GM18873 (cell line): ENCODE results near the gene ZNF593OS.

Experiments
- ATAC-seq: cut with Tn5 transposase; IDR thresholded peaks from one replicate; pipeline ENCODE4 v1.9.1; 2021; ENCODE audit warnings: mild to moderate bottlenecking, moderate library complexity, moderate number of reproducible peaks; ENCODE audit not compliant: unreplicated experiment, low FRiP score

The ZNF593OS gene

DNA sequence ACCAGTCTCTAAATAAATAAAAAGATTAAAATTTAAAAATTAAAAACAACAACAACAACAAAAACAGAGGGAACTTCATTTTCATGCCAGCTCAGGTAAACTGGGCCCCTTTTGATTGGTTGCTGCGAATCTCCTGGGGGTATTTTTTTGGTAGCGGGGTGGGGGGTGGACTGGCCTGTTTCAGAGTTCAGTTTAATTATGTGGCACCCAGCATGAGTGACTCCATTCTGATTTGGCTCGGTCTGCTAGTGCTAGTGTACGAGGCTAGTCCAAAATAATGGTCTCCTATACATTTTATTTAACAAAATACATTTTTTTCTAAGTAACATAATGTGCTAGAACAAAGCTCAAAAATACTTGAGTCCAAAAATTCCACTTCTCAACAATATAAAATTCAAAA lies 41.9 kb downstream of the ZNF593OS start:
- no peak for ATAC-seq

DNA sequence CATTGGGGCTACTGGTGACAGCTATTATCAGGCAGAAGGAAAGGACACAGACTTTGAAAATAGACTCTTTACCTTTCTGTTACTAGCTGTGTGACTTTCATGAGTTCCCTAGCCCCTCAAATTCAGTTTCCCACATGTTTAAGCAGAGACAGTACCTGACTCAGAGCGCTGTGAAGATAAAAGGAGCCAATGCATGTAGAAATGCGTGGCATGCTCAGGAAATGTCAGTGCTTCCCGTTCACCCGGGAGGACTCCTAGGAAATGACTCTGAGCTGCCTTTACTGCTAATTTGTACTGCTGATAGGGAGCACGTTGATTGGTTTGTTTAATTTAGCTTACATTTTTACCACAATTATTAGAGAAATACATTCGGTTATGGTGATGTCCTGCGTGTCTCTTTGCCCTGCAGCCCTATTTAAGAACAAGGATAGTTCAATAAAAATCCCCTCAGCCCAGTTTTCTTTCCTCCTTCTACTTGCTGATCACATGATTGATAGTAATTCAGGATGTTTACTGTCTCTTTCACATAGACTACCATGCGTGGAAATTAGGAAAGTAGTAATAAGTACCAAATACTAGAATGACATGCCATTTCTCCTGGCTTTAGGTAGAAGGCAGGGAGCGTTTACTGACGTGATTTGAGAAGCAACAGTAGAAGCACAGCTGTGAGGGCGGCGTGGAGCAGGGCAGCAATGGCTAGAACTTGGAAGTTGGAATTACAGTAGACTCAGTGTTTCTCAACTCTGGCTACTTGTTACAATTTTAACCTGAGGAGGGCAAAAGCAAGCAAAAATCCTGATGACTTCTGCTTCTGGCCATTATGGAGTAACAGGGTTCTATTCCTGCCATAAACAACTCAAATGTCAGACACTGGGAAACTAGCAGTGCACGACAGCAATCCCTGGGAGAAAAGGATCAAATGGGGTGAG lies 44.1 kb downstream of the ZNF593OS start:
- no peak for ATAC-seq

- no peak for ATAC-seq
Observed at GRCh38 chr1:26126321-26127084, 45.1 kb downstream of the ZNF593OS start.

- ATAC-seq, result no peak
Observed at GRCh38 chr1:26125946-26126320, 45.7 kb downstream of the ZNF593OS start.

DNA sequence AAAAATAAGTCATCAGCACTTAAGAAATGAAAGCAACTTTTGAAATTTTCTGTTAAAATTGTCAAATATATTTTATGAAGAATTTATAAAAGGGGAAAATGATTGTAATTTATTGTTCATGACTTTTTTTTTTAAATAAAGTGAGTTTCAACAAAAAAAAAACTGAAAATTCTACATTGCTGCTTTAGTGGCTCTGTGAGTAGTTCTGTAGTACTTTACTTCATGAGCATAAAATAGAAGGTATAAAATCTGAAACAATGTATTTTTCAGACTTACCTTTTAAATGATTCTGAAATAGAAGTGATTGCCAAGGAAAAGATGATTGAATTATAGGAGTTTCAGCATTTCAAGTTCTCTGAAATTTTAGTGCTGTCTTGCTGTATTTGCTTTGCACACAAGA lies 46.2 kb downstream of the ZNF593OS start:
- ATAC-seq, result no peak

GRCh38 chr1:26124418-26125331 lies 47.0 kb downstream of the ZNF593OS start:
- ATAC-seq, result no peak

- ATAC-seq, result no peak
Observed at GRCh38 chr1:26122988-26123973, 48.4 kb downstream of the ZNF593OS start.

GRCh38 chr1:26121854-26122773 lies 49.5 kb downstream of the ZNF593OS start:
- no peak for ATAC-seq

GRCh38 chr1:26119892-26120608 lies 51.6 kb downstream of the ZNF593OS start:
- no peak for ATAC-seq
